Measurements from ENCODE around the gene SDF4.

GRCh38 chr1:1239614-1240347 is 8.0 kb upstream of the SDF4 start:
- no peak for TF ChIP-seq CTCF (IDR thresholded peaks at IDR 0.05)
- no peak for TF ChIP-seq POLR2A (IDR thresholded peaks at IDR 0.05)
